K562 (cell line): Measurements from ENCODE around the gene SORCS2. TPM values are rescaled to one million over a fixed set of nuclear protein-coding genes. Genes with fewer than 3 reads are reported as not detected.

ENCODE experiments used
- ATAC-seq: fragments of 200-7000 bp; cut with Tn5 transposase; 3 replicates; pipeline ENCODE4 v1.9.1; 2020; ENCODE audit warnings: moderate library complexity
- BruUV-seq: library from RNA; stranded (reverse); fragments of 400-500 nt; replicated peaks from 2 replicates; lab custom pipeline; 2021; lab: Mats Ljungman, UMichigan
- CTCF ChIA-PET: fragments of 300-600 bp; formaldehyde crosslinking; extraction: SDS; loops from one replicate; lab custom pipeline; 2021; ENCODE audit warnings: low intra/inter-chr PET ratio; lab: Yijun Ruan, JAX
- POLR2A ChIA-PET: fragments of 300-600, 350-650 bp; sonication (Branson Sonifier 250); formaldehyde crosslinking; extraction: SDS; loops from one replicate; lab custom pipeline; 2021; ENCODE audit warnings: antibody characterized with exemption, inconsistent platforms; lab: Yijun Ruan, JAX
- DNase-seq, 4 experiments: peaks; one replicate each; pipeline versions ENCODE4 v3.0.0 to v3.0.0-alpha.2; 2011 to 2018; ENCODE audit warnings: low spot score in 3 of 4, mixed read lengths in 3 of 4; ENCODE audit errors: extremely low read depth in 1 of 4
- FAIRE-seq: peaks from 2 replicates; lab custom pipeline; 2011; peaks lifted over from hg19 to GRCh38; lab: Jason Lieb, UNC
- H2AFZ ChIP-seq: 2 replicates; pipeline ENCODE4 v1.6.0; 2011; ENCODE audit warnings: low read depth, low read length, control low read depth, inconsistent platforms
- H3K27ac ChIP-seq: fragments of 200-600 bp; 3 replicates; pipeline ENCODE4 v1.8.0; 2011; ENCODE audit warnings: low read depth, mild to moderate bottlenecking, control low read depth, inconsistent platforms, low read length, moderate library complexity, mixed read lengths; ENCODE audit errors: extremely low read depth
- H3K27me3 ChIP-seq, 2 experiments: fragments of 300-600 bp in 1 of 2; 2 replicates in 1 of 2; 3 replicates in 1 of 2; pipeline versions ENCODE4 v1.6.0 to v1.8.0; 2011; ENCODE audit warnings: inconsistent platforms in 2 of 2, low read length in 2 of 2, mild to moderate bottlenecking in 1 of 2, mixed read lengths in 1 of 2, moderate library complexity in 1 of 2; ENCODE audit not compliant: control insufficient read depth in 2 of 2, insufficient read depth in 2 of 2
- H3K36me3 ChIP-seq: fragments of 300-600 bp; 3 replicates; pipeline ENCODE4 v1.8.0; 2011; ENCODE audit warnings: mild to moderate bottlenecking, low read length, inconsistent platforms; ENCODE audit not compliant: control insufficient read depth, insufficient read depth
- H3K4me1 ChIP-seq, 2 experiments: fragments of 200-600 bp in 1 of 2; replicated peaks in 1 of 2; 2 replicates in 1 of 2; 3 replicates in 1 of 2; pipeline versions ENCODE4 v1.5.1 to v1.8.0; 2011; ENCODE audit warnings: inconsistent platforms in 2 of 2, low read length in 2 of 2, mild to moderate bottlenecking in 1 of 2, mixed read lengths in 1 of 2, moderate library complexity in 1 of 2; ENCODE audit not compliant: control insufficient read depth in 2 of 2, insufficient read depth in 2 of 2
- H3K4me2 ChIP-seq: 2 replicates; pipeline ENCODE4 v1.6.1; 2011; ENCODE audit warnings: low read length, control low read depth, inconsistent platforms, mixed read lengths; ENCODE audit not compliant: insufficient read depth
- H3K4me3 ChIP-seq: fragments of 200-600 bp; sonication (generic), shearing (Covaris generic); 2 replicates; pipeline ENCODE4 v1.5.1; 2016; ENCODE audit warnings: control low read depth, inconsistent platforms
- H3K79me2 ChIP-seq: fragments of 200-600 bp; 3 replicates; pipeline ENCODE4 v1.8.0; 2011; ENCODE audit warnings: low read length, inconsistent platforms; ENCODE audit not compliant: control insufficient read depth, insufficient read depth
- H3K9ac ChIP-seq, 2 experiments: 2 replicates each; pipeline versions ENCODE4 v1.6.0 to v1.6.1; 2011; ENCODE audit warnings: low read depth in 2 of 2, low read length in 2 of 2, control low read depth in 1 of 2, inconsistent platforms in 1 of 2, mild to moderate bottlenecking in 1 of 2, mixed read lengths in 1 of 2; ENCODE audit not compliant: insufficient read depth in 1 of 2
- H3K9me1 ChIP-seq: one replicate; pipeline ENCODE4 v1.6.0; 2011; ENCODE audit warnings: inconsistent platforms, mild to moderate bottlenecking, low read length, moderate library complexity; ENCODE audit not compliant: control insufficient read depth, insufficient read depth
- H3K9me3 ChIP-seq: replicated peaks from 2 replicates; pipeline ENCODE4 v1.5.1; 2011; ENCODE audit warnings: low read depth, low read length, inconsistent platforms; ENCODE audit not compliant: control insufficient read depth, insufficient read depth
- H4K20me1 ChIP-seq: replicated peaks from 2 replicates; pipeline ENCODE4 v1.6.1; 2011; ENCODE audit warnings: low read length, inconsistent platforms, mixed read lengths; ENCODE audit not compliant: control insufficient read depth, insufficient read depth
- DMBX1 ChIP-seq: fragments of 250-450 bp; sonication (Bioruptor Pico); IDR thresholded peaks from 2 replicates; pipeline ENCODE4 v1.8.0; 2022; ENCODE audit warnings: inconsistent platforms, mild to moderate bottlenecking, moderate library complexity, borderline replicate concordance
- GABPA ChIP-seq: fragments of 200-800 bp; sonication (Bioruptor generic); conservative IDR thresholded peaks from 2 replicates; pipeline ENCODE4 v1.6.1; 2016; ENCODE audit warnings: low read depth, missing genetic modification characterization, missing compliant biosample characterization
- MYNN ChIP-seq, 2 experiments: sonication (generic); formaldehyde crosslinking in 1 of 2; IDR thresholded peaks; 2 replicates each; pipeline versions ENCODE4 v1.5.0 to v1.6.1; 2016 to 2020; ENCODE audit warnings: antibody characterized with exemption in 1 of 2, missing genetic modification reagents in 1 of 2
- NBN ChIP-seq: fragments of 450-650 bp; IDR thresholded peaks from 2 replicates; pipeline ENCODE4 v1.6.1; 2016; ENCODE audit warnings: low read depth, mild to moderate bottlenecking
- NFIX ChIP-seq: fragments of 250-450 bp; sonication (Bioruptor Pico); IDR thresholded peaks from 2 replicates; pipeline ENCODE4 v1.4.0; 2020; ENCODE audit warnings: low read depth, mild to moderate bottlenecking, moderate library complexity
- PHB2 ChIP-seq: fragments of 450-650 bp; IDR thresholded peaks from 2 replicates; pipeline ENCODE4 v1.6.1; 2017; ENCODE audit warnings: low read depth
- POLR2H ChIP-seq: IDR thresholded peaks from 2 replicates; pipeline ENCODE4 v1.6.1; 2016; ENCODE audit warnings: missing genetic modification characterization, low read depth, mild to moderate bottlenecking, control low read depth, missing compliant biosample characterization, moderate library complexity
- SUPT5H ChIP-seq: fragments of 450-650 bp; IDR thresholded peaks from 2 replicates; pipeline ENCODE4 v1.6.1; 2016
- TFAP4 ChIP-seq: sonication (generic); formaldehyde crosslinking; IDR thresholded peaks from 2 replicates; pipeline ENCODE4 v1.8.0; 2022; ENCODE audit warnings: missing genetic modification reagents, mild to moderate bottlenecking, moderate library complexity, borderline replicate concordance
- THRA ChIP-seq: fragments of 450-650 bp; IDR thresholded peaks from 2 replicates; pipeline ENCODE4 v1.6.1; 2017; ENCODE audit warnings: mild to moderate bottlenecking, moderate library complexity
- ZKSCAN3 ChIP-seq: fragments of 250-450 bp; sonication (Bioruptor Pico); IDR thresholded peaks from 2 replicates; pipeline ENCODE4 v1.4.0; 2020
- ZNF589 ChIP-seq: fragments of 200-800 bp; sonication (Bioruptor generic); IDR thresholded peaks from 2 replicates; pipeline ENCODE4 v1.6.1; 2016; ENCODE audit warnings: low read depth, missing genetic modification characterization, missing compliant biosample characterization
- whole genome bisulfite sequencing: fragments of 100-300 bp; shearing (Covaris generic); methylation state at CpG from one replicate; pipeline ENCODE4 v1.1.6; 2016; ENCODE audit warnings: low coverage, mixed read lengths; ENCODE audit not compliant: insufficient coverage; ENCODE audit errors: missing lambda C conversion rate; 5-methylcytosine and 5-hydroxymethylcytosine counted together
- in situ Hi-C: fragments of 300-500 bp; cut with MboI; formaldehyde crosslinking; loops from 4 replicates; pipeline ENCODE4 v1.15.0; 2018; ENCODE audit warnings: inconsistent platforms, mixed read lengths
- intact Hi-C: fragments of 100-400 bp; cut with micrococcal nuclease; formaldehyde crosslinking; loops from 2 replicates; pipeline ENCODE4 v1.14.2; 2022
- polyA plus RNA-seq, 8 experiments: library from polyadenylated mRNA; depleted of rRNA in 4 of 8; stranded (reverse) in 5 of 8; unstranded in 3 of 8; fragments of >200 nt; fragmentation: Nextera tagmentation in 2 of 8; fragmentation: Illumina TruSeq in 1 of 8; extraction: Ambion mirVana in 2 of 8; extraction: Trizol in 1 of 8; gene quantifications; 2 replicates each; pipeline versions ENCODE4 v1.2.1 to v1.2.3, GENCODE V29; 2011 to 2014; ENCODE audit warnings: inconsistent platforms in 1 of 8, missing spikeins in 1 of 8
- total RNA-seq, 7 experiments: library from RNA; depleted of rRNA in 6 of 7; stranded (reverse); fragments of >200 nt in 6 of 7; fragmentation: Illumina TruSeq in 2 of 7; extraction: Trizol in 2 of 7; gene quantifications; 2 replicates each; pipeline versions ENCODE4 v1.2.1 to v1.2.3, GENCODE V29; 2011 to 2021; ENCODE audit warnings: low replicate concordance in 1 of 7

Gene SORCS2
- total and polyA plus RNA-seq, 9 of the 15 experiments (the other 6 are each of a cell fraction or from before 2014, with no cell fraction given): not detected

GRCh38 chr4:7704625-7705024 is 512.3 kb downstream of the SORCS2 start:
- H2AFZ ChIP-seq: no peak overlapping the region
- in situ Hi-C loops: no loop called here
- H3K27me3 ChIP-seq: peaks cover 0 to 44% of the 10 kb centered on the region in 2 experiments; a peak in 3 of 5 replicates
- TF ChIP-seq MYNN (IDR thresholded peaks at IDR 0.05) (no peak), MYNN (CRISPR knock-in tag; IDR thresholded peaks at IDR 0.05) (no peak), ZNF589 (no peak), TFAP4 (CRISPR knock-in tag) (no peak), NFIX (CRISPR knock-in tag) (no peak), THRA (no peak), NBN (no peak), GABPA (tag) (no peak), ZKSCAN3 (CRISPR knock-in tag) (no peak), DMBX1 (CRISPR knock-in tag) (no peak), PHB2 (no peak), SUPT5H (no peak), POLR2H (tag) (no peak)
- intact Hi-C loops: no loop called here
- no peaks in the 10 kb centered on the region for H3K4me1 ChIP-seq
- H4K20me1 ChIP-seq: peaks cover 2% of the 10 kb centered on the region; the same call in 1 of the 2 replicates
- H3K4me2 ChIP-seq: no peak overlapping the region
- H3K36me3 ChIP-seq: no peaks in the 10 kb centered on the region
- POLR2A ChIA-PET: interaction anchor here (0.9 to 1.2 kb wide), 2 partner anchors 14 to 17 kb away, joined by 3 to 5 read pairs; no protein-coding TSS in a partner anchor
- H3K4me3 ChIP-seq: no peak overlapping the region
- H3K79me2 ChIP-seq: no peaks in the 10 kb centered on the region
- FAIRE-seq (no peak), DNase-seq (no peak), ATAC-seq (no peak)
- H3K9me1 ChIP-seq: no peaks in the 10 kb centered on the region
- H3K9me3 ChIP-seq: no peaks in the 10 kb centered on the region
- WGBS: 1% methylated on average over 19 of the region's 19 CpGs
- CTCF ChIA-PET: no interaction called here
- no peak overlapping the region for H3K27ac ChIP-seq
- BruUV-seq: no TSS peak
- no peak overlapping the region for H3K9ac ChIP-seq
